Embryonic facial prominence (tissue), 1 donor: ENCODE measurements around the gene WFDC10B.
"Not testable (repeated sequence)": the region's sequence is repeated elsewhere in the genome, so short reads cannot be mapped to it uniquely, and the experiment has no call there.

Experiments used
- DNase-seq: peaks from one replicate; pipeline ENCODE4 v3.0.0-alpha.2; 2016; ENCODE audit errors: extremely low spot score

The WFDC10B gene

DNA sequence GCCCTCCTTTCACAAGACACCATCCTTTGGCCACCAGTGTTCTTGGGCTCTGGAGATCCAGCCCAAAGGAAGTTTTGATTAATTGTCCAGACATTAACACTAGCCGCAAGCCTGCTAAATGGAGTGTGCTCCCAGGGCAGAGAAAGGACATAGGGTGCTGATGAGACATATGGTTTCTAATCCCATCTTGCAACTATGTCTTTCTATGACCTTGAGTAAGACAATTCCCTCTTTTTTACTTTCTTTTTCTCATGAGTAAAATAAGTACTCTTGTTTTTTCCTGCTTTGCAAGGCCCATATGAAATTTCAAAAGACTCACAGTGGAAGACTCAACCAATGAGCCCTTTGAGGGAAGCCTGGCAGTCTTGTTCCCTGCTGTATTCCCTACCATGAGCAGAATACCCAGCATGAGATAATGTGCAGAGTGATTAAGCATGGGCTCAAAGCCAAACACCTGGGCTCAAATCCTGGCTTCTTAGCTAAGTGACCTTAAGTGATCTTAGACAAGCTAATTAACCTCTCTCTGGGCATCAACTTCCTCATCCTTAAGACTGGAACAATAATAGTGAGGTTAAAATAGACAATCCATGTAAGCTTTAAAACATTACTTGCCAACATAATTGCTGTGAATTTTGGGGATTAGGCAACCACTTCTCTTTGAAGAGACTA lies at the start of gene WFDC10B:
WFDC10B (minus strand) TSS at position 51 of the 669 bp plus-strand sequence. CDS start 19,027 bp downstream, outside the sequence.
- DNase-seq, result no peak

DNA sequence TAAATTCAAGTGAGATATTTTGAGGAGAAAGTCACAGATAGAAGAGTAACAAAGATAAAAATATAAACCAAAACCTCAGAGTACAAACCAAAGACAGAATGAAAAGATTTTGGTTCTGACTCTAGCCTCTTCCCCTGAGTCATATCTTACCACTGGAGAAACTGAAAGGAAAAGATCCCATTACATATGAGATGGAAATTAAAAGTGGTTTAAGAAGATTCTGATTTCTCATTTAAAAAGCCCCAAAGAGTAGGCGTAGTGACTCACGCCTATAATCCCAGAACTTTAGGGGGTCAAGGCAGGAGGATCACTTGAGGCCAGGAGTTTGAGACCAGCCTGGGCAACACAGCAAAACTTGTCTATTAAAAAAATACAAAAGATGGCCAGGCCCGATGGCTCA lies 47.9 kb upstream of the WFDC10B start:
- DNase-seq, result no peak

DNA sequence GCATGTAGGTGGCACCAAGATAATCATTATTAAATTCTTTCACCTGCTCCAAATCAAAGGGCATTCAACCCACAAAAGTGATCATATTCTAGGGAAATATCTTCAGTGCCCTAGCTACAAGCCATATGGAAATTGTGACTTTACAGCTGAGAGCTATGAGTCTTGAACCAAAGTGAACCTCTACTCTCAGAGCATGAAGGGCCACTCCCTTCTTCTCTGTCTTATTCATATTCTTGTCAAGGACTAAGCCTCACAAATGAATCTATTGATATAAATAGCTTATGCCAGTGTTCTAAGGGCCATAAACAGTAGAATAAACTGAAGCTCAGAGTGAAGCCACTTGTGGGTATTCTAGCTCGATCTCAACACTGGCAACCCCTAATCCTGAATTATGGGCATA lies 46.9 kb upstream of the WFDC10B start:
- DNase-seq, result no peak

DNA sequence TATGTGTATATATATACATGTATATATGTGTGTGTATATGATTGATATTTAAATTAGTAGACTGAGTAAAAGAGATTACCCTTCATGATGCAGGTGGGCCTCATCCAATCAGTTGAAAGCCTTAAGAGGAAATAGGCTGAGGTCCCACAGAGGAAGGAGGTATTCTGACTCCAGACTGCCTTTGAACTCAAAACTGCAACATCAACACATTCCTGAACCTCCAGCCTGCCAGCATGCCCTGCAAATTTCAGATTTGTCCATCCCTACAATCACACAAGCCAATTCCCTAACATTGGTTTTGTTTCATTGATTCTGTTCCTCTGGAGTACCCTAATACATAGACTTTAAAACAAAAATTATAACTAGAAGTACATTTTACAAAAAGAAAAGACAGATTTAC lies 40.2 kb upstream of the WFDC10B start:
- no peak for DNase-seq

DNA sequence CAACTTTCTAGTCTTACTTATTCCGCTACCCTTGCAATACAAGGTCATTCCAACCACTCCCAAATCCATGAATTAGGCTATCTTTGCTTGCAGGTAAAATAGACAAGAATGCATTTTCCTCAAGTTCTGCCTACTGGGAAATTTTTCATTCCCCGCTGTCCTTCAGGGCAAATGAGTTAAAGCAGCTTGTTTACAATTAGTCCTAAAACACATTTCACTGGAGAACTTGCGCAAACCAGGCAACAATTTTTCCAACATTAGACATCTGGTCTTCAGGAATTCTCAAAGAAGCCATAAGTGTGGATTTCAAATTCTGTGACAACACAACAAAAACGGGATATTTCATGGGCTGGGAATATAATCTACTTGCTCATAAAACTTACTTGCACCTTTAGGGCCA lies 37.8 kb upstream of the WFDC10B start:
- no peak for DNase-seq

DNA sequence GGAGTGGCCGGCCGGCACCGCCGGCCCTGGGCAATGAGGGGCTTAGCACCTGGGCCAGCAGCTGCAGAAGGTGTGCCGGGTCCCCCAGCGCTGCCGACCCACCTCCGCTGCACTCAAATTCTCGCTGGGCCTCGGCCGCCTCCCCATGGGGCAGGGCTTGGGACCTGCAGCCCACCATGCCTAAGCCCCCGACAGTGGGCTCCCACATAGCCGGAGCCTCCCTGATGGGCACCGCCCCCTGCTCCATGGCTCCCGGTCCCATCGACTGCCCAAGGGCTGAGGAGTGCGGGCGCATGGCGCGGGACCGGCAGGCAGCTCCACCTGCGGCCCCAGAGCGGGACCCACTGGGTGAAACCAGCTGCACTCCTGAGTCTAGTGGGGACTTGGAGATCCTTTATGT lies 31.2 kb upstream of the WFDC10B start:
- no peak for DNase-seq

DNA sequence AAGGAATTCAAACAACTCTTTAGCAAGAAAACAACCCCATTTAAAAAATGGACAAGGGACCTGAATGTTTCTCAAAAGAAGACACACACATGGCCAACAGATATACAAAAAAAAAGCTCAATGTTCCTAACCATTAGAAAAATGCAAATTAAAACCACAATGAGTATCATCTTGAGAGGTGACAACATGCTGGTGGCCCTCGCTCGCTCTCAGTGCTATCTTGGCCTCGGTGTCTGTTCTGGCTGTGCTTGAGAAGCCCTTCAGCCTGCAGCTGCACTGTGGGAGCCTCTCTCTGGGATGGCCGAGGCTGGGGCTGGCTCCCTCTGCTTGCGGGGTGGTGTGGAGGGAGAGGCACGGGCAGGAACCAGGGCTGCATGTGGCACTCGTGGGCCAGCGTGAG lies 30.7 kb upstream of the WFDC10B start:
- DNase-seq, result no peak

DNA sequence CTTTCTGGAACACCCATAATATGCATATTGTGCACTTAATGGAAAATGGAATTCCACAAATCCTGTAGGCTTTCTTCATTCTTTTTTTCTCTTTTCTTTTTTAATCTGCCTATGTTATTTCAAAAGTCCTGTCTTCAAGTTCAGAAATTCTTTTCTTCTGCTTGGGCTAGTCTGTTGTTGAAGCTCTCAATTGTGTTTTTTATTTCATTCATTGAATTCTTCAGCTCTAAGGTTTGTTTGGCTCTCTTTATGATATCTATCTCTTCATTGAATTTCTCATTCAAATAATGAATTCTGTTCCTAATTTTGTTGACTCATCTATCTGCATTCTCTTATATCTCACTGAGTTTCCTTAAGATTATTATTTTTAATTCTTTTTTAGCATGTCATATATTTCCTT lies 27.4 kb upstream of the WFDC10B start:
- DNase-seq, result no peak

DNA sequence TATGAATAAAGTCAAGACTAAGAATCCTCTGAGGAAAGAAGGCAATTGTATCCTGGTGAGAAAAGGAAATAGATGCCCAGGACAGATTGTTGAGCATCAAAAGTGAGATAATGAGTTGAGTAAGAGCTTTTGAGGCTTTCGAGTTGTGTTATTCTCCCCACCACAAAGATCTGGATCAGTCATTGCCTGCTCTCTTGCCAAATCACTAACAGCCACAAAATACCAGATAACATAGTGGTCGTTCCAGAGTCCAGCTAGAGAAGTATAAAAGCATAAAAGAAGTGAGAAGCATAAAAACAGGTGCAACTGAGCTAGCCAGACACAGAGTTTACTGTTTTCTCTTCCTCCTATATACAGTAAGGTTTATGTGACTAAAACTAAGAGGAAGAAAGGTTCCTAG lies 22.2 kb upstream of the WFDC10B start:
- DNase-seq, result no peak

DNA sequence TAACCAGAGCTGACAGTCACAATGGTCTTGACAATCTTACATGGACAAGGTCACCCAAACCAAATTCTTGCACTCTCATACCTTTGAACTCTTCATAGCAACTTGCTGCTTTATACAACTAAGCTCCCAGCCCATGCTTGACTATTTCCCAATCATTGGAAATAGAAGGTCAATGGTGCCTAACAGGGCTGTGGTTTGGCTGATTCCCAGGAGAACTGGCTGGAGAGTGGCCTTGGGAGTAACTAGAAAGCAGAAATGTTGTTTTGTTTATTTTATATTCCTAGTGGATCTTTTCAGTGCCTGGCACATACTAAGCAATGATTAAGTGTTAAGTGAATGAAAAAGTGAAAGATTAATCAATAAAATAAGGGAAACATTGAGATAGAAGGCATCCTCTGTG lies 20.3 kb upstream of the WFDC10B start:
- no peak for DNase-seq

DNA sequence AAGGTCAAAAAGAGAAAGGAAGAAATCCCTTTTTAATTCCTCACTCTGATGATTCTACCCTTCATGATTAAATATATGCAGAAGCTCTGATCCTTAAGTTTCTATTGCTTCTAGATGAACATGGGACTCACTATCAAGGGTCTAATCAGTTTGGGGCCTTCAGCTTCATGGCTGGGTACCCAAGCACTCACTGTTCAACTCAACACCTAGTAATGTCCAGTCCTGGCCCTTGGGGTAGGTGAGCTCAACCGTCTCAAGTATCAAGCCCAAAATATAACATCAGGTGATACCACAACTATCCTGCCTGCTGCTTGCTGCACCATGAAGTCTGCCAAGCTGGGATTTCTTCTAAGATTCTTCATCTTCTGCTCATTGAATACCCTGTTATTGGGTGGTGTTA lies 17.2 kb upstream of the WFDC10B start, which contains the start of gene SPINT4:
SPINT4 (plus strand) TSS at position 301 of the 400 bp plus-strand sequence; CDS start at position 322, 21 bp downstream.
- no peak for DNase-seq

DNA sequence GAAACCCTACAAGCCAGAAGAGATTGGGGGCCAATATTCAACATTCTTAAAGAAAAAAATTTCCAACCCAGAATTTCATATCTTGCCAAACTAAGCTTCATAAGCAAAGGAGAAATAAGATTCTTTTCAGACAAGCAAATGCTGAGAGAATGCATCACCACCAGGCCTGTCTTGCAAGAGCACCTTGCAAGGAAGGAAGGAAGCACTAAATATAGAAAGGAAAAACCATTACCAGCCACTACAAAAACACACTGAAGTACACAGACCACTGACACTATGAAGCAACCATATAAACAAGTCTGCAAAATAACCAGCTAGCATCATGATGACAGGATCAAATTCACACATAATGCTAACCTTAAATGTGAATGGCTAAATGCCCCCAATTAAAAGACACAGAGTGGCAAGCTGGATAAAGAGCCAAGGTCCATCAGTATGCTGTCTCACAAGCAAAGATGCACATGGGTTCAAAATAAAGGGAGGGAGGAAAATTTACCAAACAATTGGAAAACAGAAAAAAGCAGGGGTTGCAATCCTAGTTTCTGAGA lies 11.4 kb upstream of the WFDC10B start:
- not testable (repeated sequence) for DNase-seq

DNA sequence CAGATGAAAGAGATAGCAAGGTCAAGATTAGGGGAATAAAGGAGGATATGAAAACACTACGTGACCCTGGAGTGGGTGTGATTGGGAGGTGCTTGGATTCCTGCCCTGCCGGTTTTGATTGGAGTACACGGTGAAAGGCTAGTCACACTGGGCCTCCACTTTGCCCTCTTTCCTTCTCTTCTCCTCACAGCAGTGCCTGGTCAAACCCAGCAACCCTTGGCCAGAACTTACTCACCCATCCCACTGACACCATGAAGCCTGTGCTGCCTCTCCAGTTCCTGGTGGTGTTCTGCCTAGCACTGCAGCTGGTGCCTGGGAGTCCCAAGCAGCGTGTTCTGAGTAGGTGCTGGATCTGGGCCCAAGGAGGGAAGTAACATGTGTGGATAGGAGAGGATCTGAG lies 2.9 kb downstream of the WFDC10B start, which contains the start of gene WFDC13:
WFDC13 (plus strand) TSS at position 166 of the 400 bp plus-strand sequence; CDS start at position 252, 86 bp downstream.
- DNase-seq, result no peak

DNA sequence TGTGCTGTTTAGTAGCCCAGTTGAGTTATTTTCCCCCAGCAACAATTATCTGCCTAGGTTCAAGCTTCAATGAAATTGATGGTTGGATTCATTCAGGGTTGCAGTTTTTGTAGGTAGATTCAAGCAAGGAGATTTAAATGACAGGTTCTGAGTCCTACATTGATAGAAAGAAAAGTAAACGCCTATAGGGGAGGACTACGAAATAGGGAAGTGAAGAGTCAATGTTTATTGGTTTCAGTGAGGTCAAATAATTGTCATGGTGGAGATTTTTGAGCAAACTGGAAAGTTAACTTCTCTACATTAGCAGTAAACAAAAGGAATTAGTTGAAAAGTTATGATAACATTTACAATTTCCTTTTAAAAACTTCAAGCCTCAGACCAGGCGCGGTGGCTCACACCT lies 3.7 kb downstream of the WFDC10B start:
- DNase-seq, result no peak

DNA sequence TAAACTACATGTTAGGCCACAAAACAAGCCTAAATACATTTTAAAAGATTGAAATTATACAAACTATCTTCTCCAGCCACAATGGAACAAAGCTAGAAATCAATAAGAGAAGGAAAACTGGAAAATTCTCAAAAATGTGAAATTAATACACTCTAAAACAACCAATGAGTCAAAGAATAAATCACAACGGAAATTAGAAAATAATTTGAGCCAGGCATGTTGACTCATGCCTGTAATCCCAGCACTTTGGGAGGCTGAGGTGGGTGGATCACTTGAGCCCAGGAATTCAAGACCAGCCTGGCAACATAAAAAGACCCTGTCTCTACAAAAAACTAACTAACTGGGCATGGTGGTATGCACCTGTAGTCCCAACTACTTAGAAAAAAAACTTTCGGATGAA lies 9.3 kb downstream of the WFDC10B start:
- no peak for DNase-seq

DNA sequence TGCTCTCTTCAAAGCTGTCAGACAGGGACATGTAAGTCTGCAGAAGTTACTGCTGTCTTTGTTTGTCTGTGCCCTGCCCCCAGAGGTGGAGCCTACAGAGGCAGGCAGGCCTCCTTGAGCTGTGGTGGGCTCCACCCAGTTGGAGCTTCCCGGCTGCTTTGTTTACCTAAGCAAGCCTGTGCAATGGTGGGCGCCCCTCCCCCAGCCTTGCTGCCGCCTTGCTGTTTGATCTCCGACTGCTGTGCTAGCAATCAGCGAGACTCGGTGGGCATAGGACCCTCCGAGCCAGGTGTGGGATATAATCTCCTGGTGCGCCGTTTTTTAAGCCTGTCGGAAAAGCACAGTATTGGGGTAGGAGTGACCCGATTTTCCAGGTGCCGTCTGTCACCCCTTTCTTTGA lies 11.5 kb downstream of the WFDC10B start:
- not testable (repeated sequence) for DNase-seq

DNA sequence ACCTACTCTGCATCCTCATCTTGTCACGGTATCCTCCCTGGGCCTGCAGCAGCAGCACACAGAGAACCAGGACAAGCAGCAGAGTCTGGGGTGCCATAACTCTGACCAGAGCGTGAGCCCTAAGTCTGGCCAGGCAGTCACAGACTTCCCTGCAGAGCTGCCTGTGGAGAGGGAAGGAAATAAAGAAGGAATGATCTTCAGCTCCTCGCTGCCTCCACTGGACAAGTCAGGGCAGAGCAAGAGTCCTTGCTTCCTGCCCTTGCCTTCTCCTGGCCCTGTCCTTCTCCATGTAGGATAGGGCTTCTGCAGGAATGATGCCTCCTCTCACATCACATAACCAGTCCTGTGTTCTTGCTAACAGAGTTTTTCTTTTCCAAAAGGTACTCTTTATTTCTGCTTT lies 18.9 kb downstream of the WFDC10B start:
- DNase-seq, result no peak

DNA sequence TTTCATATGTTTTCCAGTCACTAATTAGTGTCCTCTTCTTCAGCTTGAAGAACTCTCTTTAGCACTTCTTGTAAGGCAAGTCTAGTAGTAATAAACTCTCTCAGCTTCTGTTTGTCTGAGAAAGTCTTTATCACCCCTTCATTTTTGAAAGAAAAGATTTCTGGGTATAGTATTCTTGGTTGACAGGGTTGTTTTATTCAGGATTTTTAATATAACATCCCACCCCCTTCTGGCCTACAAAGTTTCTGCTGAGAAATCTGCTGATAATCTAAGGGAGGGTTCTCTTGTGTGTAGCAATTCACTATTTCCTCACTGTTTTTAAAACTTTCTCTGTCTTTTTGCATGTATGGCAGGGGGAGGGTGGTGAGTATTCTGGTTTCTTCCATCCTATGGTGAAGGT lies 25.2 kb downstream of the WFDC10B start:
- DNase-seq, result no peak

DNA sequence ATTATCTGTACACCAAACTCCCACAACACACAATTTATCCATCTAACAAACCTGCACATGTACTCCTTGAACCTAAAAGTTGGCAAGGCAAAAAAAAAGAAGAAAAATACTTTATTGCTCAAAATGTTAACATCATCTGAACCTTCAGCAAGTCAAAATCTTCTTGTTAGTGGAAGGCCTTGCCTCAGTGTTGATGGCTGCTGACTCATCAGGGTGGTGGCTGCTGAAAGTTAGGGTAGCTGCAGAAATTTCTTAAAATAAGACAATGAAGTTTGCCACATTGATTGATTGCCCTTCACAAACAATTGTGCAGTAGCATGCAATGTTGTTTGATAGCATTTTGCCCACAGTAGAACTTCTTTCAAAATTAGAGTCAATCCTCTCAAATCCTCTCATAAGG lies 32.1 kb downstream of the WFDC10B start:
- DNase-seq, result no peak

DNA sequence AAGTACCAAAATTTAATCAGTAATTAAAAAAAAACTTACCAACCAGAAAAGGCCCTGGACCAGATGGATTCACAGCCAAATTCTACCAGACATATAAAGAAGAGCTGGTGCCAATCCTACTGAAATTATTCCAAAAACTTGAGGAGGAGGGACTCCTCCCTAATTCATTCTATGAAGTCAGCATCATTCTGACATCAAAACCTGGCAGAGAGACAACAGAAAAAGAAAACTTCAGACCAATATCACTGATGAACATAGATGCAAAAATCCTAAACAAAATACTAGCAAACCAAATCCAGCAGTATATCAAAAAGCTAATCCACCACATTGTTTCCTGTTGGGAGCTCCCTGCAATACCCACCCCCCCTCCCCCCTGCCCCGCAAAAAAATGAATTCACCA lies 34.7 kb downstream of the WFDC10B start, which contains the start of gene WFDC11:
WFDC11 (minus strand) TSS at position 101 of the 400 bp plus-strand sequence. CDS start 19,639 bp downstream, outside the sequence.
- DNase-seq, result no peak

DNA sequence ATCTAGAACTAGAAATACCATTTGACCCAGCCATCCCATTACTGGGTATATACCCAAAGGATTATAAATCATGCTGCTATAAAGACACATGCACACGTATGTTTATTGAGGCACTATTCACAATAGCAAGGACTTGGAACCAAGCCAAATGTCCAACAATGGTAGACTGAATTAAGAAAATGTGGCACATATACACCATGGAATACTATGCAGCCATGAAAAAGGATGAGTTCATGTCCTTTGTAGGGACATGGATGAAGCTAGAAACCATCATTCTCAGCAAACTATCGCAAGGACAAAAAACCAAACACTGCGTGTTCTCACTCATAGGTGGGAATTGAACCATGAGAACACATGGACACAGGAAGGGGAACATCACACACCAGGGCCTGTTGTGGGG lies 47.8 kb downstream of the WFDC10B start:
- DNase-seq, result not testable (repeated sequence)

DNA sequence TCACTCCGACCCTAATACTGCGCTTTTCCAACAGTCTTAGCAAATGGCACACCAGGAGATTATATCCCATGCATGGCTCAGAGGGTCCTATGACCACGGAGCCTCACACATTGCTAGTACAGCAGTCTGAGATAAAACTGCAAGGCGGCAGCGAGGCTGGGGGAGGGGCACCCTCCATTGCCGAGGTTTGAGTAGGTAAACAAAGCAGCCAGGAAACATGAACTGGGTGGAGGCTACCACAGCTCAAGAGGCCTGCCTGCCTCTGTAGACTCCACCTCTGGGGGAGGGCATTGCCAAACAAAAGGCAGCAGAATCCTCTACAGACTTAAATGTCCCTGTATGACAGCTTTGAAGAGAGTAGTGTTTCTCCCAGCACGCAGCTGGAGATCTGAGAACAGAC lies 53.1 kb downstream of the WFDC10B start:
- DNase-seq, result not testable (repeated sequence)

DNA sequence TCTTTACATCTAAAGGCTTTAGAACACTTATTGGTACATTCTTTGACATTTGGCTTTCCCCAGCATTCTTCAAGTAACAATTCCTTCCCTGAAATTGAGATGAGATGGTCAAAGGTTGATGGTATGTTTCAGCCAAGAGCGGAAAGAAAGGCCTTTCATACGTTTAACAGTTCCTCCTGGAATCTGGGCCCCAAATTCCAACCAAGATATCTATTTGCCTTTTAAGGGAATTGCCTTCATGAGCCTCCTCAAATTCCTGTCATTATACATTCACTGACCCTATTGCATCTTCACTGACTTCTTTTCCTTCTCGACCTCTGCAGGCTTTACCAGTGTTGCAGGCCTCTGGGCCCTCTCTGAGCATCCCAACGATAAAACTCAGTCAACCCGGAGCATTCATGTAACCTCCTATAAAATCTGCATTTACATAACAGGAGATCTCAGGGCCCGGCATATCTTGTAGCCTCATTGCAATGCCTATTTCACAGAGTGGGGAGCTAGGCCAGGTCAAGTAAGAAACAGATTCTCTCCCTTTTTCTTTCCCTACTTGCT lies 55.4 kb downstream of the WFDC10B start:
- DNase-seq, result no peak
